GM13976 (cell line): ENCODE data around the gene PIP5KL1.

Source experiments
- DNase-seq: peaks from one replicate; pipeline ENCODE4 v3.0.0; 2012; ENCODE audit warnings: low spot score
- CTCF ChIP-seq: IDR thresholded peaks from 2 replicates; pipeline ENCODE4 v1.5.1; 2012; ENCODE audit warnings: borderline replicate concordance, mild to moderate bottlenecking; ENCODE audit not compliant: insufficient read depth; ENCODE audit errors: extremely low read depth, missing control alignments, control extremely low read depth
- in situ Hi-C: fragments of 300-500 bp; cut with MboI; formaldehyde crosslinking; loops from one replicate; pipeline ENCODE4 v1.12.0; 2022; ENCODE audit warnings: low sequenced_read_pairs, mixed read lengths, inconsistent platforms; ENCODE audit not compliant: unreplicated experiment

PIP5KL1 gene

DNA sequence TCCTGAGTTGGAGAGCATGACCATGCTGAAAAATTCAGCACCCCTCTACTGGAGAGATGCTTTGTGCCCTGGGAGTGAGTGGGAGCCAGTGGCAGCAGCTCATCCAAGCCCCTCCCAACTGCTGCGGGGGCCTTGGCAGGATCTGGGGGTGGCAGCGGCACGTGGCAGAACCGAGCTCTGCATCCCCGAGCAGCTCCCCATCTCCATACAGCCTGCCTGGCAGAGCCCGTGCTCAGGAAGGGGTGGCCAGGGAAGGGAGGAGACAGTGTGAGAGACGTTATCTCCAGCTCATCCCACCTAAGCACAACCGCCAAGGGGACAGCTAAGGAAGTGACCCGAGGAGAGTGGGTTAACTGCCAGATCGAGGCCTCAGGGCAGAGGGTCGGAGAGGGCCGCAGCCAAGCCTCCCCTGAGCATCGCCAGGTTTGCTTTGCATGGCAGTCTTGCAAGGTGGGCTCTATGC lies 24.3 kb upstream of the PIP5KL1 start:
- TF ChIP-seq CTCF, result no peak
- DNase-seq, result no peak
- in situ Hi-C loops, result no loop called here

GRCh38 chr9:127953768-127954505 lies 23.4 kb upstream of the PIP5KL1 start:
- no peak for TF ChIP-seq CTCF
- no peak for DNase-seq
- in situ Hi-C loops, result no loop called here

- in situ Hi-C loops, result no loop called here
- no peak for DNase-seq
- no peak for TF ChIP-seq CTCF
Measured at GRCh38 chr9:127953154-127953553, 22.6 kb upstream of the PIP5KL1 start.

GRCh38 chr9:127950513-127951289 lies 20.1 kb upstream of the PIP5KL1 start:
- in situ Hi-C loops, result no loop called here
- TF ChIP-seq CTCF, result no peak
- DNase-seq, result no peak

DNA sequence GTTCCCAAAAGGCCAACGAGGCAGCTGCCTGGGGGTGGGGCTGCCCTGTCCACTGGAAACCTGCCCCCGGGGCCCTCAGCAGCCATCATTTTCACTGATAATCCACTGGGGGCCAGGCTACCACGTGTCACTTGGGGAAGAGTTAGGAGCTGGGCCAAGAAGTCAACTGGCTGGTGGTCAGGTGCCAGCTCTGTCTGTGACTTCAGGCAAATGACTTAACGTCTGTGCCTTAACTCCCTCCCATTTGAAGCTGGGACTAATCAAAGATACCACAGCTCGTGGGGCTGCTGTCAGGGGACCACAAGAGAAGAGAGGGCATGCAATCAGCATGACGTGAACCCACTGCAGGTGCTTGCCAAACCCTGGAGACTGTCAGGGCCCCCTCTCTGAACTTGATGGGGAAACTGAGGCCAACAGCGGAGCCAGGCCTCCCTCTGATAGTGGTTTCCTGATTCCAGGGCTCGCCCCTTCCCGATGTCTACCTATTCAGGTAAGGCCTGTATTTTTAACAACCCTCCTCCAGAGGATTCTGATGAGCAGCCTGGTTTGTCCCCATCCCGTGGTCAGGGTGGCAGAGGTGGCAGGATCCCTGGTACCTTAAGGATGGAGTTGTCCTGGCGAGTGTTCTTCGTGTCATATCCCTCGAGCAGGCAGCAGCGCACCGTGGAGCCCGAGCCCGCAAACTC lies 19.4 kb upstream of the PIP5KL1 start:
- DNase-seq, result no peak
- in situ Hi-C loops, result loop anchor here (25.0 kb wide), 1 partner anchor 87 kb away; no protein-coding TSS in a partner anchor
- no peak for TF ChIP-seq CTCF
